CD4-positive, alpha-beta T cell (primary cell): ENCODE results near the gene KDSR. TPM values are rescaled to one million over a fixed set of nuclear protein-coding genes. Genes with fewer than 3 reads are reported as not detected.
A peak's percentile ranks its signal among the peaks of the same experiment; 100 is the strongest.

Source experiments
- ATAC-seq: fragments of 200-7000 bp; cut with Tn5 transposase; one replicate; pipeline ENCODE4 v1.10.0; 2022; ENCODE audit warnings: mild to moderate bottlenecking; ENCODE audit not compliant: poor library complexity
- CTCF ChIA-PET: fragments of 350-600 bp; sonication (Branson Sonifier 250); formaldehyde crosslinking; loops from one replicate; lab custom pipeline; 2021; ENCODE audit warnings: antibody characterized with exemption, inconsistent platforms; lab: Charles Lee
- POLR2A ChIA-PET: fragments of 350-600 bp; sonication (Branson Sonifier 250); formaldehyde crosslinking; loops from one replicate; lab custom pipeline; 2021; ENCODE audit warnings: antibody characterized with exemption, inconsistent platforms; lab: Charles Lee
- DNase-seq, 14 experiments: peaks; one replicate each; pipeline ENCODE4 v3.0.0-alpha.2; 2013 to 2020; ENCODE audit warnings: mixed read lengths in 2 of 14
- H3K27ac ChIP-seq, 2 donors: one replicate each; pipeline versions ENCODE4 v1.5.1 to v1.7.0; 2013; ENCODE audit warnings: low read length in 2 of 2, low read depth in 1 of 2, mild to moderate bottlenecking in 1 of 2
- H3K27me3 ChIP-seq, 2 experiments: 1 replicate in 1 of 2; 2 replicates in 1 of 2; pipeline versions ENCODE4 v1.6.1 to v1.7.0; 2013; ENCODE audit warnings: low read length in 2 of 2, control low read depth in 1 of 2, mild to moderate bottlenecking in 1 of 2, moderate library complexity in 1 of 2; ENCODE audit not compliant: insufficient read depth in 2 of 2, control insufficient read depth in 1 of 2
- H3K36me3 ChIP-seq: one replicate; pipeline ENCODE4 v1.6.1; 2013; ENCODE audit warnings: low read length, control low read depth; ENCODE audit not compliant: insufficient read depth
- H3K4me1 ChIP-seq: one replicate; pipeline ENCODE4 v1.6.1; 2013; ENCODE audit warnings: low read length, control low read depth; ENCODE audit not compliant: insufficient read depth
- H3K4me3 ChIP-seq: one replicate; pipeline ENCODE4 v1.5.1; 2013; ENCODE audit warnings: mild to moderate bottlenecking, low read length, moderate library complexity
- H3K9me3 ChIP-seq, 2 experiments: 1 replicate in 1 of 2; 2 replicates in 1 of 2; pipeline versions ENCODE4 v1.6.1 to v1.7.0; 2013; ENCODE audit warnings: low read length in 2 of 2, mild to moderate bottlenecking in 2 of 2, control low read depth in 1 of 2, moderate library complexity in 1 of 2; ENCODE audit not compliant: control insufficient read depth in 1 of 2, insufficient read depth in 1 of 2
- H3K27ac Mint-ChIP-seq: one replicate; pipeline ENCODE4 v1.8.0; 2020; ENCODE audit warnings: mixed read lengths
- H3K27me3 Mint-ChIP-seq: one replicate; pipeline ENCODE4 v1.8.0; 2021; ENCODE audit warnings: mixed read lengths
- H3K36me3 Mint-ChIP-seq: one replicate; pipeline ENCODE4 v1.8.0; 2021; ENCODE audit warnings: low read depth, mixed read lengths
- H3K4me1 Mint-ChIP-seq: one replicate; pipeline ENCODE4 v1.8.0; 2021; ENCODE audit warnings: low read depth, mixed read lengths
- H3K4me3 Mint-ChIP-seq: one replicate; pipeline ENCODE4 v1.8.0; 2020; ENCODE audit warnings: mild to moderate bottlenecking, mixed read lengths
- H3K9me3 Mint-ChIP-seq: one replicate; pipeline ENCODE4 v1.8.0; 2020; ENCODE audit warnings: mixed read lengths
- intact Hi-C, 2 experiments: fragments of 100-400 bp; cut with DNase I in 1 of 2; cut with micrococcal nuclease in 1 of 2; formaldehyde crosslinking; loops; one replicate each; pipeline versions ENCODE4 v1.15.1 to v1.9.0; 2023 to 2025; cut with DNase I, micrococcal nuclease
- total RNA-seq, 174 experiments: library from RNA in 2 of 174; stranded (reverse) in 2 of 174; gene quantifications; one replicate each; pipeline ENCODE4 v1.2.3 and lab custom pipeline; 2021 to 2026
- TF ChIP-seq, protein P1 (sequence below): fragments of 200-600 bp; IDR thresholded peaks from one replicate; pipeline ENCODE4 v1.8.0; 2022; ENCODE audit warnings: antibody characterized with exemption, mild to moderate bottlenecking

KDSR gene
- total RNA-seq, 2 experiments from 2014 or later: 21.1 to 23.5 TPM

DNA sequence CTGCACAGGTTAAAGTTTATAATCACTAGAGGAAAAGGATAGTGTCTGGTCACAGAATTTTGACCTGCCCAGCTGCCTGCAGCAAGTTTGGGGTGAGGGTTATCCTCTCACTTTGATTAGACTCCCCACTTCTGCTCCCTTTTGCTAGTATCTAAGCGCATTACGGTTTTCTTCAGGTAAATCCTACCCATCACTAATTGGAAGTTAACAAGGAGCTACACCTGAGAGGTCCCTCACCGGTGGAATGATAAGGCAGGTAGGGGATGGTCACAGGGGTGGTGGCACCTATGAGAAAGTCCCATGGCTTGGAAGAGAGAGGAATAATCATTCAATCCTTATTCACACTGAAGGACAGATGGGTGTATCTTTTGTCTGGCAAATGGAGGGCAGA lies 55.0 kb downstream of the KDSR start:
- Histone ChIP-seq H3K4me3 (no peak overlapping the region), H3K27me3 (no peaks in the 10 kb centered on the region), H3K27ac (peak overlapping the region in 1 of 2 donors; percentile 19), H3K36me3 (peaks cover 9% of the 10 kb centered on the region), H3K9me3 (no peaks in the 10 kb centered on the region), H3K4me1 (peaks cover 34% of the 10 kb centered on the region)
- intact Hi-C loops: loop anchor here in 1 of 2 experiments (10.0 kb wide), 2 partner anchors 47 to 787 kb away; partner anchors contain the start of gene ZCCHC2
- Mint-ChIP-seq H3K36me3 (peaks cover 4% of the 10 kb centered on the region), H3K9me3 (no peaks in the 10 kb centered on the region), H3K4me3 (peak overlapping the region; percentile 43), H3K27me3 (no peaks in the 10 kb centered on the region), H3K27ac (peak overlapping the region; percentile 95), H3K4me1 (peaks cover 92% of the 10 kb centered on the region)
- TF ChIP-seq, protein P1, sequence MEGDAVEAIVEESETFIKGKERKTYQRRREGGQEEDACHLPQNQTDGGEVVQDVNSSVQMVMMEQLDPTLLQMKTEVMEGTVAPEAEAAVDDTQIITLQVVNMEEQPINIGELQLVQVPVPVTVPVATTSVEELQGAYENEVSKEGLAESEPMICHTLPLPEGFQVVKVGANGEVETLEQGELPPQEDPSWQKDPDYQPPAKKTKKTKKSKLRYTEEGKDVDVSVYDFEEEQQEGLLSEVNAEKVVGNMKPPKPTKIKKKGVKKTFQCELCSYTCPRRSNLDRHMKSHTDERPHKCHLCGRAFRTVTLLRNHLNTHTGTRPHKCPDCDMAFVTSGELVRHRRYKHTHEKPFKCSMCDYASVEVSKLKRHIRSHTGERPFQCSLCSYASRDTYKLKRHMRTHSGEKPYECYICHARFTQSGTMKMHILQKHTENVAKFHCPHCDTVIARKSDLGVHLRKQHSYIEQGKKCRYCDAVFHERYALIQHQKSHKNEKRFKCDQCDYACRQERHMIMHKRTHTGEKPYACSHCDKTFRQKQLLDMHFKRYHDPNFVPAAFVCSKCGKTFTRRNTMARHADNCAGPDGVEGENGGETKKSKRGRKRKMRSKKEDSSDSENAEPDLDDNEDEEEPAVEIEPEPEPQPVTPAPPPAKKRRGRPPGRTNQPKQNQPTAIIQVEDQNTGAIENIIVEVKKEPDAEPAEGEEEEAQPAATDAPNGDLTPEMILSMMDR: no peak
- ChIA-PET CTCF (interaction anchor here (0.9 to 1.7 kb wide), 2 partner anchors 18 to 126 kb away, joined by 3 read pairs; no protein-coding TSS in a partner anchor), POLR2A (interaction anchor here (0.8 to 6.0 kb wide), 8 partner anchors 6 to 174 kb away, joined by 3 to 30 read pairs (median 8); partner anchors contain the start of gene BCL2)
- DNase-seq: no peak
- ATAC-seq: no peak

- H3K4me1 Mint-ChIP-seq: peaks cover 92% of the 10 kb centered on the region
- peak overlapping the region in 1 of 2 donors; percentile 19 for H3K27ac ChIP-seq
- no peak overlapping the region for H3K4me3 Mint-ChIP-seq
- peaks cover 4% of the 10 kb centered on the region for H3K36me3 Mint-ChIP-seq
- ChIA-PET CTCF (interaction anchor here (0.6 to 1.7 kb wide), 4 partner anchors 17 to 126 kb away, joined by 3 to 4 read pairs (median 3); no protein-coding TSS in a partner anchor), POLR2A (interaction anchor here (0.6 to 6.0 kb wide), 9 partner anchors 7 to 173 kb away, joined by 3 to 30 read pairs (median 5); partner anchors contain the start of gene BCL2)
- DNase-seq (no peak), ATAC-seq (no peak)
- TF ChIP-seq, protein P1: no peak
- intact Hi-C loops: loop anchor here in 1 of 2 experiments (10.0 kb wide), 2 partner anchors 47 to 787 kb away; partner anchors contain the start of gene ZCCHC2
- peak overlapping the region; percentile 95 for H3K27ac Mint-ChIP-seq
- no peaks in the 10 kb centered on the region for H3K9me3 Mint-ChIP-seq
- peaks cover 9% of the 10 kb centered on the region for H3K36me3 ChIP-seq
- H3K27me3 ChIP-seq: no peaks in the 10 kb centered on the region
- peaks cover 36% of the 10 kb centered on the region for H3K4me1 ChIP-seq
- no peak overlapping the region for H3K4me3 ChIP-seq
- H3K9me3 ChIP-seq: no peaks in the 10 kb centered on the region
- H3K27me3 Mint-ChIP-seq: no peaks in the 10 kb centered on the region
These were observed 55.6 kb downstream of the KDSR start for GRCh38 chr18:63311118-63312018.

- Mint-ChIP-seq H3K4me1 (peaks cover 89% of the 10 kb centered on the region), H3K9me3 (no peaks in the 10 kb centered on the region), H3K4me3 (peak overlapping the region; percentile 6), H3K27me3 (no peaks in the 10 kb centered on the region), H3K36me3 (peaks cover 4% of the 10 kb centered on the region), H3K27ac (peak overlapping the region; percentile 61)
- TF ChIP-seq, protein P1: no peak
- CTCF ChIA-PET: no interaction called here
- Histone ChIP-seq H3K9me3 (no peaks in the 10 kb centered on the region), H3K27ac (peak overlapping the region in 1 of 2 donors; percentile 18), H3K4me3 (no peak overlapping the region), H3K4me1 (peaks cover 39% of the 10 kb centered on the region), H3K36me3 (peaks cover 12% of the 10 kb centered on the region), H3K27me3 (no peaks in the 10 kb centered on the region)
- intact Hi-C loops: loop anchor here in 1 of 2 experiments (1.0 kb wide), 1 partner anchor 8 kb away; no protein-coding TSS in a partner anchor
- ATAC-seq (peak; percentile 85), DNase-seq (peak in 10 of 14 experiments; percentile 16 to 64 (median 34))
- POLR2A ChIA-PET: interaction anchor here (1.1 to 6.0 kb wide), 2 partner anchors 9 to 154 kb away, joined by 4 to 30 read pairs; partner anchors contain the start of gene BCL2
These were observed 57.6 kb downstream of the KDSR start for GRCh38 chr18:63309422-63309821.
